Measurements from ENCODE around the gene FAM174C. TPM values are rescaled to one million over a fixed set of nuclear protein-coding genes. Genes with fewer than 3 reads are reported as not detected.

The FAM174C gene
- total RNA-seq, 3 donors from 2014 or later (not counting 1 experiment from before 2014, with no cell fraction given) = 26.6 to 33.4 (median 27.1) TPM

DNA sequence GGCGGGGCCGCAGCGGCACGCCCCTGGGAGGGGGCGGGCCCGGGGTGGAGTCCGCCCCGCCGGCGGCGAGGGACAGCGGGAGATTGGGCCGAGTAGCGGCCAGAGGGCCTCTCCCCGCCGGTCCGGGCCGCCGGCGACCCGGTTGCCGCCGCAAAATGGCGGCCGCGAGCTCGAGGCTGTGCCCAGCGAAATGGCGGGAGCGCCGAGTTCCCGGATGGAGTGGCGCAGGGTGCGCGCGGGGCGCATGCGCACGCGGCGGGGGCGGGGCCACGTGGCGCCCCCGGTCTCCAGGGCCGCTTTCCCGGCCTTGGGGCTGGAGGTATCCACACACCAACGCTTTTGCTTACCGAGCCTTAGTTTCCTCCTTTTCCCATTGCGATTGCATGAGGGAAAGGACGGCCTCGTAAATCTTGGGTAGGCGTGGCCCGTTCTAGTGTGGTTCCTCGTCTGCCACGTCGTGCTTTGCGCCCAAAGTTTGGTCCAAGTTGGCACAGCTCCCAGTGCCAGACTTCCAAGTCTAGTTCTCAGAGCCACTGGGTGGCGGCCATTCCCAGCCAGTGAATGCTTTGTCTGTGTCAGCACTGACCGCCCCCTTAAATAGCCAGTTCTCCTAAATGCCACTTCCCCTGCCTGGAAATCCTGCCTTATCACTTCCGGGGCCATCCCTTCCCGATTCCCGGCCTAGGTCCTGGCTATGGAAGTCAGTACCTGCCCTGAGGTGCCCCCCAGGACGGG lies 5.7 kb upstream of the FAM174C start:
- TF ChIP-seq CTCF (IDR thresholded peaks at IDR 0.05) = no peak
- Mint-ChIP-seq H3K36me3 (peaks cover 7% of the 10 kb centered on the region), H3K4me3 (peak overlapping the region; percentile 94), H3K27me3 (ENCODE audit: low read depth in 2 of 2) (no peaks in the 10 kb centered on the region), H3K9me3 (no peaks in the 10 kb centered on the region), H3K4me1 (peaks cover 57 to 73% of the 10 kb centered on the region in 2 donors), H3K27ac (peak overlapping the region; percentile 94 to 97)
- under 1% methylated on average over 64 of the region's 64 CpGs for WGBS (ENCODE audit: insufficient coverage)
- peaks cover 85% of the 10 kb centered on the region for H3K4me1 ChIP-seq (ENCODE audit: control insufficient read depth, insufficient read depth, low read length)
- intact Hi-C loops (cut with micrococcal nuclease) = loop anchor here (10.0 kb wide), 1 partner anchor 225 kb away; the partner anchor contains the start of genes PCSK4 and REEP6
- H3K9me3 ChIP-seq (ENCODE audit: control insufficient read depth, insufficient read depth, low read length) = no peaks in the 10 kb centered on the region
- ATAC-seq (peak; percentile 27 to 63 (median 49)), DNase-seq (peak; percentile 88 to 94)
- peaks cover 45% of the 10 kb centered on the region for H3K36me3 ChIP-seq (ENCODE audit: control insufficient read depth, insufficient read depth, low read length)
- no peaks in the 10 kb centered on the region for H3K27me3 ChIP-seq (ENCODE audit: control insufficient read depth, insufficient read depth, low read length)
- H3K27ac ChIP-seq (ENCODE audit: low read length) = peak overlapping the region; percentile 86
- peak overlapping the region; percentile 84 for H3K4me3 ChIP-seq (ENCODE audit: low read length)

GRCh38 chr19:1270213-1270853 lies 5.0 kb upstream of the FAM174C start:
- intact Hi-C loops (cut with micrococcal nuclease) = loop anchor here (10.0 kb wide), 1 partner anchor 224 kb away; the partner anchor contains the start of genes PCSK4 and REEP6
- H3K27ac ChIP-seq (ENCODE audit: low read length) = peak overlapping the region; percentile 86
- H3K4me3 ChIP-seq (ENCODE audit: low read length) = peak overlapping the region; percentile 84
- no peaks in the 10 kb centered on the region for H3K9me3 ChIP-seq (ENCODE audit: control insufficient read depth, insufficient read depth, low read length)
- Mint-ChIP-seq H3K9me3 (no peaks in the 10 kb centered on the region), H3K4me1 (peaks cover 57 to 69% of the 10 kb centered on the region in 2 donors), H3K4me3 (peak overlapping the region; percentile 94), H3K36me3 (peaks cover 7% of the 10 kb centered on the region), H3K27me3 (ENCODE audit: low read depth in 2 of 2) (no peaks in the 10 kb centered on the region), H3K27ac (peak overlapping the region; percentile 88 to 94)
- peaks cover 85% of the 10 kb centered on the region for H3K4me1 ChIP-seq (ENCODE audit: control insufficient read depth, insufficient read depth, low read length)
- WGBS (ENCODE audit: insufficient coverage) = 21% methylated on average over 7 of the region's 8 CpGs
- DNase-seq (peak in 1 of 2 donors; percentile 49), ATAC-seq (no peak)
- TF ChIP-seq CTCF (IDR thresholded peaks at IDR 0.05) = no peak
- H3K27me3 ChIP-seq (ENCODE audit: control insufficient read depth, insufficient read depth, low read length) = no peaks in the 10 kb centered on the region
- H3K36me3 ChIP-seq (ENCODE audit: control insufficient read depth, insufficient read depth, low read length) = peaks cover 48% of the 10 kb centered on the region

GRCh38 chr19:1270854-1271527 lies 4.3 kb upstream of the FAM174C start:
- no peak for ATAC-seq
- Histone ChIP-seq H3K27ac (ENCODE audit: low read length) (peak overlapping the region; percentile 22), H3K9me3 (ENCODE audit: control insufficient read depth, insufficient read depth, low read length) (no peaks in the 10 kb centered on the region), H3K36me3 (ENCODE audit: control insufficient read depth, insufficient read depth, low read length) (peaks cover 48% of the 10 kb centered on the region), H3K27me3 (ENCODE audit: control insufficient read depth, insufficient read depth, low read length) (no peaks in the 10 kb centered on the region), H3K4me1 (ENCODE audit: control insufficient read depth, insufficient read depth, low read length) (peaks cover 79% of the 10 kb centered on the region), H3K4me3 (ENCODE audit: low read length) (no peak overlapping the region)
- WGBS (ENCODE audit: insufficient coverage) = 74% methylated on average over 26 of the region's 26 CpGs
- H3K27ac Mint-ChIP-seq = peak overlapping the region; percentile 88 to 94
- no peak for TF ChIP-seq CTCF (IDR thresholded peaks at IDR 0.05)
- intact Hi-C loops (cut with micrococcal nuclease) = loop anchor here (10.0 kb wide), 1 partner anchor 224 kb away; the partner anchor contains the start of genes PCSK4 and REEP6
- H3K36me3 Mint-ChIP-seq = peaks cover 7% of the 10 kb centered on the region
- peak overlapping the region; percentile 94 for H3K4me3 Mint-ChIP-seq
- peaks cover 57 to 69% of the 10 kb centered on the region in 2 donors for H3K4me1 Mint-ChIP-seq
- DNase-seq = peak in 1 of 2 donors; percentile 34
- H3K9me3 Mint-ChIP-seq = no peaks in the 10 kb centered on the region
- H3K27me3 Mint-ChIP-seq (ENCODE audit: low read depth in 2 of 2) = no peaks in the 10 kb centered on the region
